Measurements from ENCODE around the gene ST6GALNAC3.

- no peak for TF ChIP-seq CTCF (optimal IDR thresholded peaks at IDR 0.05 in 1 of 3, IDR thresholded peaks at IDR 0.05 in 1 of 3, conservative IDR thresholded peaks at IDR 0.05 in 1 of 3; ENCODE audit: extremely low read depth in 1 of 3, insufficient read depth in 2 of 3, low read length in 3 of 3)
- TF ChIP-seq EZH2 (IDR thresholded peaks at IDR 0.05; ENCODE audit: low read length), result no peak
These were observed 277.1 kb downstream of the ST6GALNAC3 start for GRCh38 chr1:76351655-76352054.

Data from keratinocyte (primary cell).